SK-N-MC (cell line): Measurements from ENCODE around the gene RYR1.
"Not testable (repeated sequence)": the region's sequence is repeated elsewhere in the genome, so short reads cannot be mapped to it uniquely, and the experiment has no call there.

Experiments used
- DNase-seq: peaks from one replicate; pipeline ENCODE4 v3.0.0-alpha.2; 2011; ENCODE audit warnings: low read depth, low spot score
- H3K27ac ChIP-seq: fragments of 200-600 bp; sonication (generic); 2 replicates; pipeline ENCODE4 v1.5.1; 2016; ENCODE audit warnings: mixed run types
- H3K36me3 ChIP-seq: fragments of 200-600 bp; sonication (generic); 2 replicates; pipeline ENCODE4 v1.6.1; 2017; ENCODE audit warnings: antibody characterized with exemption, low read length, mixed read lengths; ENCODE audit not compliant: insufficient read depth
- H3K4me3 ChIP-seq: fragments of 200-600 bp; sonication (generic); 2 replicates; pipeline ENCODE4 v1.5.1; 2016
- H3K9ac ChIP-seq: fragments of 200-600 bp; sonication (generic); 2 replicates; pipeline ENCODE4 v1.8.0; 2017; ENCODE audit warnings: mixed run types, mixed read lengths; ENCODE audit not compliant: insufficient read length
- H3K9me3 ChIP-seq: fragments of 200-600 bp; sonication (generic); 2 replicates; pipeline ENCODE4 v1.6.1; 2017; ENCODE audit warnings: low read depth, mild to moderate bottlenecking, antibody characterized with exemption, low read length, moderate library complexity, mixed read lengths
- EZH2 ChIP-seq: fragments of 200-600 bp; sonication (generic); IDR thresholded peaks from one replicate; pipeline ENCODE4 v1.6.1; 2017; ENCODE audit warnings: antibody characterized with exemption
- FOXP2 ChIP-seq: optimal IDR thresholded peaks from 2 replicates; pipeline ENCODE3; 2011; ENCODE audit warnings: mild to moderate bottlenecking, moderate library complexity; ENCODE audit not compliant: insufficient read depth; ENCODE audit errors: extremely low read length, control extremely low read depth
- POLR2AphosphoS5 ChIP-seq: IDR thresholded peaks from 2 replicates; pipeline ENCODE4 v1.6.1; 2012; ENCODE audit warnings: mild to moderate bottlenecking, low read depth, low read length, borderline replicate concordance

RYR1 gene

DNA sequence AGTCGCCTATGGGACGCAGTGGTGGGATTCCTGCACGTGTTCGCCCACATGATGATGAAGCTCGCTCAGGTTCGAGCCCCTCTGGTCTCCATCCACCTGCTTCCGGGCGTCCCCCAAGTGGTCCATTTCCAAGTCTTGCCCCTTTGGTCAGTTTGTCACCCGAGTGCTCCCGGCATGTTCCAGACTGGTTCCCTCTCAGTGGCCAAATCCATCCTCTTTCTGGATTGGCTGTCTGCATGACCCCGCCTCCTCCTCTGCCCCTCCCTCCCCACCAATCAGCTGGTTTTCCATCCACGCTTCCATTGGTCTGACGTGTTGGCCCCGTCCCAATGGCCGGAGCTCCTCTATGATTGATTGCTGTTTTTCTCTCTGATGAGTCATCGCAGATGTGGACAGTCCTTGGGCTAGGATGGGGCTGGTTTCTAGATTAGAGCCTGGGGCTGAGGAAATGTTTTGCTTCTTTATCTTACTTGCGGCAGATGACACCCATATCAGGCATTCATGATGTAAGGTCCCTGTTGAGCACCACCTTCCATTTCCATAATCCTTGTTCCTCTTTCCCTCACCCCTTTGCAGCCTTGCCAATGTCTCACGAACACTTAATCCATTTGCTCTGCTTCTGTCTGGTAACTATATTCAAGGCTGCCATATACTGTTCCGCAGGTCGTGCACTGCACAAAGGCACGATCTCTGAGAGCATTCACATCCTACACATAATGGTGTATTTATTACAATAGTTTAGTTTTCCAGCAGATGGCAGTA lies 110.5 kb downstream of the RYR1 start:
- Histone ChIP-seq H3K9ac (no peak overlapping the region), H3K9me3 (no peaks in the 10 kb centered on the region), H3K4me3 (peak overlapping the region; percentile 55), H3K27ac (no peak overlapping the region), H3K36me3 (no peaks in the 10 kb centered on the region)
- DNase-seq: no peak
- TF ChIP-seq EZH2: no peak

DNA sequence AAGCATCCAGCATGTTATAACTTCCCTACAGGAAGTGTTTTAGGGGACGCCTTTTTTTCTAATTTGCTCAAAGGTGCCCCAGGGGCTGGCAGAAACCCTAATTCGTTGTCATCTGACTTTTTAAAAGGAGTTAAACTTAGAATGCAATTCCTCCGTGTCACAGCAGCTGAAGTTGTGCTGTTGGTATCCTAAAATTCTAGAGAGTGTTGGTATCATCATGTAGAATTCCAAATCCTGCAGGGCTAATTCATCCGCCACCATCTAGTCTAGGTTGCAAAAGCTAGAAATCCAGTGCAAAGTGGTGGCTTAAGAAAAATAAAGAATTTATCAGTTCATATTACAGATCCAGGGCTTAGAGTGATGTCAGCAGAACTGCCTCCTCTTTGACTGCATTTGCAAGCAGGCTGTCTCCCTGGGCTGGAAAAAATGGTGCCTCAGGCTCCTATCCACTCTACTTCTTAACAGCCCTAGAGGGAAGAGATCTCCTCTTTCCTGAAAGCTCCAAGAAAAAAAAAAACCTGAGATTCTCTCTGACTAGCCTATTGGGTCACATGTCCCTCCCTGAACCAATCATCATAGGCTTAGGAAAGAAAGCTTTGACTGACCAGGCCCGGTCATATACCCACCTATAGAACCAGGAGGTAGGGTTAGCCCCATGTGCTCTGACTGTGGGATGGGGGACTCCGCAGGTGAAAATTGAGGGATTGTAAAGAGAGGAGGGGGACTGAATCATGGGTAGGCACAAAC lies 111.3 kb downstream of the RYR1 start:
- Histone ChIP-seq H3K4me3 (peak overlapping the region; percentile 55), H3K9ac (no peak overlapping the region), H3K27ac (peak overlapping the region; percentile 76), H3K9me3 (no peaks in the 10 kb centered on the region), H3K36me3 (no peaks in the 10 kb centered on the region)
- peak; percentile 65 for DNase-seq
- TF ChIP-seq POLR2AphosphoS5 (no peak), FOXP2 (no peak), EZH2 (no peak)

- no peak for DNase-seq
- no peak for TF ChIP-seq POLR2AphosphoS5
- no peak for TF ChIP-seq EZH2
- no peak overlapping the region for H3K27ac ChIP-seq
- no peaks in the 10 kb centered on the region for H3K36me3 ChIP-seq
- H3K9ac ChIP-seq: no peak overlapping the region
- H3K9me3 ChIP-seq: no peaks in the 10 kb centered on the region
- H3K4me3 ChIP-seq: no peak overlapping the region
Measured at GRCh38 chr19:38545596-38545995, 112.1 kb downstream of the RYR1 start.

- Histone ChIP-seq H3K9ac (no peak overlapping the region), H3K4me3 (no peak overlapping the region), H3K9me3 (no peaks in the 10 kb centered on the region), H3K36me3 (no peaks in the 10 kb centered on the region), H3K27ac (no peak overlapping the region)
- no peak for TF ChIP-seq FOXP2
- TF ChIP-seq EZH2: no peak
- no peak for TF ChIP-seq POLR2AphosphoS5
- DNase-seq: no peak
Measured at GRCh38 chr19:38547421-38547820, 113.9 kb downstream of the RYR1 start.

- no peak overlapping the region for H3K27ac ChIP-seq
- H3K36me3 ChIP-seq: no peaks in the 10 kb centered on the region
- TF ChIP-seq POLR2AphosphoS5: no peak
- no peak for TF ChIP-seq FOXP2
- TF ChIP-seq EZH2: no peak
- H3K4me3 ChIP-seq: no peak overlapping the region
- no peak for DNase-seq
- no peak overlapping the region for H3K9ac ChIP-seq
- no peaks in the 10 kb centered on the region for H3K9me3 ChIP-seq
Measured at GRCh38 chr19:38549061-38549460, 115.6 kb downstream of the RYR1 start.

DNA sequence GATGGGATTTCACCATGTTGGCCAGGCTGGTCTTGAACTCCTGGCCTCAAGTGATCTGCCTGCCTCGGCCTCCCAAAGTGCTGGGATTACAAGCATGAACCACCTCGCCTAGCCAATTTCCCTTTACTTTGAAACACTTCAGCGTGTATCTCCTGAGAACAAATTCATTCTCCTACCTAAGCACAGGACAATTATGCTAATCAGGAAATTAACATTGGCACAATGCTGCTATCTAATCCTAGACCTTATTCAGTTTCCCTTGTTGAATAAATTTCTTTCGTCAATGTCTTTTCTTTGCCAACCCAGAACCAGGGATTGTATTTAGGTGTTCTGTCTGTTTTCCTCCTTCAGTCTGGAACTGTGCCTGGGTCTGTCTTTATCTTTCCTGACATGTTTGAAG lies 116.5 kb downstream of the RYR1 start:
- no peak for TF ChIP-seq POLR2AphosphoS5
- no peak for TF ChIP-seq EZH2
- TF ChIP-seq FOXP2: no peak
- Histone ChIP-seq H3K9me3 (no peaks in the 10 kb centered on the region), H3K4me3 (no peak overlapping the region), H3K36me3 (no peaks in the 10 kb centered on the region), H3K9ac (no peak overlapping the region), H3K27ac (no peak overlapping the region)
- DNase-seq: no peak

DNA sequence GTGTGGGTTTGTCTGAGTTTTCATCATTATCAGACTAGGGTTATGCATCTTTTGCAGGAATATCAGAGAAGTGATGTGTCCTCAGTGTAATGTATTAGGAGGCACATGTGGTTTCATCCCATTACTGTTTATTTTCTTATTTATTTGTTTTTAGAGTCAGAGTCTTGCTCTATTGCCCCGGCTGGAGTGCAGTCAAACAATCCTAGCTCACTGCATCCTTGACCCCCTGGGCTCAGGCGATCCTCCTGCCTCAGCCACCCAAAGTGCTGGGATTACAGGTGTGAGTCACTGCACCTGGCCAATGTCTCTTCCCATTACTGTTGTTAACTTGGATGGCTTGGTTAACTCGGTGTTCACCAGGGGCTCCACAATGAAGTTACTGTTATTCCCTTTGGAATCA lies 116.9 kb downstream of the RYR1 start:
- TF ChIP-seq POLR2AphosphoS5 (no peak), EZH2 (no peak), FOXP2 (no peak)
- no peak overlapping the region for H3K4me3 ChIP-seq
- H3K9ac ChIP-seq: no peak overlapping the region
- H3K27ac ChIP-seq: no peak overlapping the region
- DNase-seq: no peak
- no peaks in the 10 kb centered on the region for H3K9me3 ChIP-seq
- no peaks in the 10 kb centered on the region for H3K36me3 ChIP-seq

DNA sequence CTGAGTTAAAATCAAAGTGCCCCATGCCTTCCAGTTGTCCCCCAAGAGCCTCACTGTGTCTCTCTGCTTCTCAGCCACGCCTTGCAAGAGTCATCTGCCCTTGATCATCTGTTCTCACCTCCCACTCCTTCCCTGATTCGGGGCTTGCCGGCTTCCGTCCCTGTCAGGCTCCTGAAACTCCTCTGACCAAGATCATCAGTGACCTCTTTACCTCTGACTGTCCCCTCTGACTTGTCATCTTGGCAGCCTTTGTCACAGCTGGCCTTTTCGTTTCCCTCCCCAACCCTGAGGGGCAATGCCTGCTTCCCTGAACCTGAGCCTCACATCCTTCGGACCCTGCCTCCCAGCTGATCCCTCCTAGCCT lies 117.9 kb downstream of the RYR1 start:
- H3K9ac ChIP-seq: no peak overlapping the region
- no peak for DNase-seq
- no peaks in the 10 kb centered on the region for H3K36me3 ChIP-seq
- no peak overlapping the region for H3K27ac ChIP-seq
- no peak overlapping the region for H3K4me3 ChIP-seq
- TF ChIP-seq EZH2 (no peak), POLR2AphosphoS5 (no peak), FOXP2 (no peak)
- no peaks in the 10 kb centered on the region for H3K9me3 ChIP-seq

- H3K9me3 ChIP-seq, H3K36me3 ChIP-seq, H3K4me3 ChIP-seq, DNase-seq, H3K27ac ChIP-seq, H3K9ac ChIP-seq: not testable (repeated sequence)
Measured at GRCh38 chr19:38553239-38553638, 119.7 kb downstream of the RYR1 start.
